GM18870 (cell line): ENCODE data around the gene PIK3R2.
"Not testable (repeated sequence)": the region's sequence is repeated elsewhere in the genome, so short reads cannot be mapped to it uniquely, and the experiment has no call there.

Experiments
- ATAC-seq: cut with Tn5 transposase; IDR thresholded peaks from one replicate; pipeline ENCODE4 v1.9.1; 2021; ENCODE audit warnings: moderate library complexity; ENCODE audit not compliant: unreplicated experiment

PIK3R2 gene

DNA sequence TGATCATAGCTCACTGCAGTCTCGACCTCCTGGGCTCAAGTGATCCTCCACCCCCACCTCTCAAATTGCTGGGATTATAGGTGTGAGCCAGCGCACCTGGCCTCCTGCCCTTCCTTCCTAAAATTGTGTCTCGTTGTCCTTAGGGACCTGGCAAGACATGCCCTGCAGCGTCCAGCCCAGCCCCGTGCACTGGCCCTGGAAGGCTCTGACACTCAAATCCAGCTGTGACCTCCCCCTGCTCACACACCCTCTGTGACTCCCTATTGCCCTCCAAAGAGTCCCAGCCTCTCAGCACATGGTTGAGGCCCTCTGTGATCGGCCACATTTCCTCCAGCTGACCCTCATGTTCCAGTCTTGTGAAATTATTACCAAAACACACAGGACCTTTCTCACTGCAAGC lies 45.0 kb downstream of the PIK3R2 start:
- ATAC-seq: no peak

DNA sequence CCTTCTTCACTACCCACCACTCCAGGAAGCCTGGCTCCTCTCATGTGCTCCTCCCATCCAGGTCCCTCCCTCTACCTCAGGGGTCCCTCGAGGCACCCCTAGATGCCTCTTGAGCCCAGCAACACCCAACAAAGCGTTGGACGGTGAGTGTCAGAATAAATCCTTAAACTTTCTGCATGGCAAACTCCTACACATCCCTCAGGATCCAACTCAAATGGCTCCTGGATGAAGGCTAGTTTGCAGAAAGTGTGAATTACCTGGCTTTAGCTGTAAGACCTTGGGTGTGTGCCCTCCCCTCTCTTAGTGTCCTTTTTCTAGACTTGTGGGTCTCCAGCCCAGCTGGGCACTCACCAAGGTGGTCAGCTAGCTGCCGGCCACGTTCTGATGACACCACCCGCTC lies 45.4 kb downstream of the PIK3R2 start:
- ATAC-seq: no peak

DNA sequence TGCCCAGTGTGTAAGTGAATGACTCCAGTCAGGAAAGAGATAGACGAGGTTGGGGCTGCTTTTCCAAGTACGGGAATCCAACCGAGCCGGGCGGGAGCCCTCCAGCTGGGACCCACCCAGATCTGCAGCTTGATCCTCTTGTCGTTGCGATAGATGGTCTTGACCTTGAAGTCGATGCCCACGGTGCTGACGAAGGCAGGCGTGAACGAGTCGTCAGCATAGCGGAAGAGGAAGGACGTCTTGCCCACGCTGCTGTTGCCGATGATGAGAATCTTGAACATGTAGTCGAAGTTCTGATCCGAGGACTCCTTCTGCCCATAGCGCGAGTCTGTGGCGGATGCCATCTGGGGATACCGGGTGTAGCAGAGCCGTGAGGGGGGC lies 49.4 kb downstream of the PIK3R2 start:
- no peak for ATAC-seq

DNA sequence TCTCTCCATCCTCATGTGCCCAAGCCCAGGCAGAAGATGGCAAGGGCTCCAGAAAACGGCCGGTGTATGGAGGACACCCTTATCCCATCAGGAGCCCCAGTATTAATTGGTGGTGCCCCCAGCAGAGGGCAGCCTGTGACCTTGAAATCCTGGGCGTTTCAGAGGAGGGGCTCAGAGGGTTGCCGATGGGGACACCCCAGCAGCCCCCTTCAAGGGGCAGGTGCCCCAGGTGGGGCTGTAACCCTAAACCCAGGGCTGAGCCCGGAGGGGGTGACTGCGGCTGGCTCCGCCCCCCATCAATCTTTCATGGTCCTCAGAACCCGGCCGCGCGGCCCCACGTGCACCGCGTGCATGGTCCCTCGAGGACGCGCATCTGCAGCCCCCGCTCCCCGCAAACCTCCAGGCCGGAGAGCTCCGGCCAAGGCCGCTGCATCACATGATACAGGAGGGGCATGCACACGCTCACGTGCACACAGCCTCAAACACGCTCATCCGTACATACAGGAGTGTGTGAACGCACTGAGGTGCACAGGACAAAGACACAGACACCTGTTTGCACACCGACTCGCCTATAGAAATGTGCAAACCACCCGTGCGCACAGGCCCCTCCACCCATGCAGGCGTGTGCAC lies 49.9 kb downstream of the PIK3R2 start:
- no peak for ATAC-seq

DNA sequence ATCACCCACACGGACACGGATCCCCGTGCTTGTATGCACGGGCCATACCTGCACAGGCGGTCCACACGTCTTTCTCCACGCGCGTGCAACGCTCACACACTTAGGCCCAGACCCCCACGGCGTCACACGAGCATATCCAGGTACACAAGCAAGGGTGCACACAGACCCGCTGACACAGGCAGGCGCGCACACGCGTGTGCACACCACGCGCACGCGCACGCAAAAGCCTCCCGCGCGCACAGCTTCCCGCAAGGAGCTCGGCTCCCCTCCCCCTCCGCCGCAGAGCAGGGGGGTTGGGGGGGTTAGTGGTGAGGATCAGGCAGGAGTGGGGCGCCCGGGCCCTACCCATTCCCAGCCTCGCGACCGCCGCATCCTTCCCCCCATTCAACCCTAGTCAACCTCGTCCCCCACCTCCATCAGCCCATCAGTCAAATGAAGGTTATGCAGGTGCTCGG lies 50.5 kb downstream of the PIK3R2 start:
- no peak for ATAC-seq

DNA sequence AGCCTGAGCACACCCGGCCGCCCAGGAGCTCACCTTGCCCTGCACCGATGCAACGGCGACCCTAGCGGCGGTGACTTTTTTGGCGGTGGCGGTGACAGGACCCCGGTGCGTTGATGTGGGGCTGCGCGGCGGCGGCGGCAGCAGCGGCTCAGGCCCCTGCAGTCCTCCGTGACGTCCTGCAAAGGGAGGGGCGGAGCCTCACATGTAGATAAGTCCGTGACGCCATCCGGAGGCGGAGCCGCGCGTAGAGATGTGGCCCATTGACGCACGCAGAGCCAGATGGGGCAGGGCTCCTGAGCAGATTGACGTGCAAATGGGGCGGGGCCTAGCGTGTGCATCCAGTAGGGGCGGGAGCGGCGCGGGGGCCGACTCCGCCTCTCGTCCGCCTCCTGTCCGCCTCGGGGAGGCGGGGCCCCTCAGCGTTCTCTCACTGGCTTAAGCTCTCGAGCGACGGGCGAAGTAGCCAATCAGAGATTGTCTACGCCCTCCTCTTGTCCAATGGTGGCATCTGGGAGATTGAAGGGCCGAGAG lies 51.0 kb downstream of the PIK3R2 start, which contains the start of gene RAB3A:
Gene RAB3A, minus strand, starts transcription at position 180 of the 531 bp plus-strand sequence. CDS start 1,302 bp downstream, outside the sequence.
- ATAC-seq: peak; percentile 94

DNA sequence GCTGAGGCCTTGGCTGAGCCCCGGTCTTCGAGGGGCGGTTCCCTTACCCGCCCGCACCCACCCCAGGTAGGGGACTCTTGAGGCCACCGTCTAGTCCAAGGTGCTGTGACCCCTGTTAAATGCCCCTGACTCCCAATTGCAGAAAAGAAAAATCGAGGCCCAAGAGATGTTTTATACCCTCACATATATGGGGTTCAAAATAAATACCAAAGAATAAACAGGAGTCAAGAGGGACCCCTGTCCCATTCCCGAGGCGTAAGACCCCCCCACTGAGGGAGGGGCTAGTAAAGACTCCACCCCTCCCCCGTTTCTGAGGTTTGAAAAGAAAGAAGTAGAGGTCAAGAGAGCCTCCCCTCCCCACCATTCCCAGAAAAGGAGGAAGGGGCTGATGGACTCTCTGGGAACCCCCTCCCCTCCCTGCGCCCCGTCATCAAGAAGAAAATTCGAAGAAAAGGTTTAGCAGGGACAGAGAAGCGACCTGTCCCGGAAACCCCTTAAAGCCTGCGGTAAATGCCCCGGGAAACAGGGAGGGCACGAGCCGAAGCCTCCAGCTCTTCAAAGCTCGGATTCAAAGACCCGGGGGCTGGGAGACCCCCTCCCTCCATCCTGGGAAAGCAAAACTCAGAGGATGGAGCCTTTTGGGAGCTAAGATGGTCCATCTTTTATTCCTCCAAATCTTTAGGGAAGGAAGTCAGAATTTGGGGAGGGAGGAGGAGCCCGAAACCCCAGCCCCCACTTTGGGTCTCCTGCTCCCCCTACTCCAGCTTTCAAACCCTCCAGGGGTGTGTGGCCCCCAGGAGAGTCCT lies 51.6 kb downstream of the PIK3R2 start:
- peak; percentile 7 for ATAC-seq

DNA sequence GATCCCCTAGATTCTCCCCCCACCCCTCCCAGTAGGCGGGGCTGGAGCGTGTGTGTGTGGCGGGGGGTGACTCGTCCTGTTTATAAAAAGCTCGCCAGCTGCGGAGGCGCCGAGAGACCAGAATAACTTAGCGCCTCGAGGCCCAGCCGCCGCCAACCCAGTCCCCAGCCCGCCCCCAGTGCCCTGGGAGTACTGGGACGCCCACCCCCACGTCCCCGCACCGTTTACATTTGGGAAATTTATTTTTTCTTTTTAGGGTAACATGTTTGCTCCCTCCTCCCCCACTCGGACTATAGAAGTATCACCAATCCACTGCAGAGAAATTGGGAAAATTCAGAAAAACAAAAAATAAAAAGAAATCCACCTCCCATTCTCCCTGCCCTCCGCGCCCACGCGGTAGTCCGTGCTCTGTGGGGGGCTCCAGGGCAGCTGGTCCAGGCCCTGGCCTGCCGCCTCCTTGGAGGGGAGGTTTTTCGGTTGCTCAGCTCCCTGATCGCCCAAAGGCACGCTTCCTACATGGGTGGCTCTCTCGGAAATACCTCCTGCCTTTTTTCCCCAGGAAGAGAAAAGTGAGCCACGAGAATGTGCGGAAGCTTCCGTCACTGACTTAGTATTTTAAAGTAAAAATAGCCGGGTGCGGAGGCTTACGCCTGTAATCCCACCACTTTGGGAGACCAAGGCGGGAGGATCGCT lies 52.4 kb downstream of the PIK3R2 start:
- no peak for ATAC-seq

DNA sequence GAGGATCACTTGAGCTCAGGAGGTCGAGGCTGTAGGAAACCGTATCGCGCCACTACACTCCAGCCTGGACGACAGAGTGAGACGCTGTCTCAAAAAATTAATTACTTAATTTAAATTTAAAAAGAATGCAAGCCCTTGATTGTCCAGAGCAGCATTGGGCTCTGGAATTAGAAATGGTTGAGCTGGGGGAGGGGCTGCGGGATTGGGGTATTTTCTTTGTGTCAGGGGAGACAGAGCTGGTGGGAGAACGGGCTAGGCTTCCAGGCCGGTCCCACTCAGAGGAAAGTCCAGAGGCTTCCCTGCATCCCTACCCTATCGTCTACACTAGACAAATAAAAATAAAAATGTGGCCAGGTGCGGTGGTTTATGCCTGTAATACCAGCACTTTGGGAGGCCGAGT lies 53.1 kb downstream of the PIK3R2 start:
- no peak for ATAC-seq

DNA sequence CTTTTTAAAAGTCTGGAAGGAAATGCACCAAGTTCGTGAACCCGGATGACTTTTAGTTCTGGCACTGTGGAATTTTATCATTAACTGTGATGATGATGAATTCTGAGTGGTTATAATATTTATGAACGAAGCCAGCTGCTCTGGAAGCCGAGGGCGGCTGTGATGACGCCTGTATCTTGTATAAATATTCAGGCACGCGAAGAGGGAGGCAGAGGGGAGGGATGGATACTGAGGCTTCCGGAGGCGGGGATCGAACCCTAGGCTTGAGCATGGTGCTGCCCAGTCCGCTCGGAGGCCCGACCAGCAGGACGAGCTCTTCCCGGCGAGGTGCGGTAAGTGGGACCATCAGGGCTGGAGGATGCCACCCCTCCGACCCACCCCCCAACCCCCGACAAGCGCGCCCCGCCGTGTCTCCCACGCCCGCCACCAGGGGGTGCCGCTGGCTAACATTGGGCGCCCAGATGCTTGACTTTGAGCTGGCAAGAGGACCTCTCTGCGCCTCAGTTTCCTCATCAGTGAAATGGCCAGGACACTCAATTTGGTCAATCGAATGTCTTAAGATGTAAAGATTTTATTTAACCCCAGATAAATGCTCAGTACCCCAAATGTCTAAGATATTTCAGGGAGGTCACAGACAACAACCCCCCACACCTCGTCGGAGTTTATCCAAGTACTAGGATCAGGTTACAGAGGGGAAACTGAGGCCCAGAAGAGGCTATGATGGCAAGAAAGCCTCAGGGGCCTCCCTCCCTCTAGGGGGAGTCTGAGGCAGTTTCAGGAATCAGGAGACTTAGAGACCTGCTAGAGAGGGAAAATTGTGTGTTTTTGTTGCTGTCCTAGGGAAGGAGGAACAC lies 55.4 kb downstream of the PIK3R2 start:
- ATAC-seq: no peak

DNA sequence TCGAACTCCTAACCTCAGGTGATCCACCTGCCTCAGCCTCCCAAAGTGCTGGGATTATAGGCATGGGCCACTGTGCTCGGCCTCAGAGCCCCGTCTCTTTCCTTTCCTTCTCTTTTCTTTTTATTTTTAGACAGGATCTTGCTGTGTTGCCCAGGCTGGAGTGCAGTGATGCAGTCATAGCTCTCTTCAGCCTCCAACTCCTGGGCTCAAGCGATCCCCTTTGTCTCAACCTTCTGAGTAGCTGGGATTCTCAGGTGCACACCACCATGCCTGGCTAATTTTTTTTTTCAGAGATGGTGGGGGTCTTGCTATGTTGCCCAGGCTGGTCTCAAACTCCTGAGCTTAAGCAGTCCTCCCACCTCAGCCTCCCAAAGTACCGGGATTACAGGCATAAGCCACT lies 56.9 kb downstream of the PIK3R2 start:
- ATAC-seq: not testable (repeated sequence)

DNA sequence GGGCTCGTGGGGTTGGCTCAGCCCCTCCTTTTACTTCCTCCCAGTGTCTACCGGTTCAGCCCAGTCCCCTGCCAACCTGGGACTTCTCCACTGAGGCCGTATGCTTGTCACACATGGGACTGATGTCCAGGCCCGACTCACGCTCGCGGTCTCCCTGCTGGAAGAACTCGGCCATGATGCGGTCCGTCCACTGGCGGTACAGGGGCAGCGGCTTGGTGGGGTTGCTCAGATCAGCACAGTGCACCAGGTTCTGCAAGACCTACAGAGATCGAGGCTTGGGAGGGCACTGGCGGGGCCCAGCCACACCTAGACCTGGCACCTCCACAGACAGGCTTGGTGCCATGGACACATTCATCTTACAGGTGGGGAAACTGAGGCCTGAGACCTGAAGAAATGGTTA lies 58.7 kb downstream of the PIK3R2 start:
- no peak for ATAC-seq

DNA sequence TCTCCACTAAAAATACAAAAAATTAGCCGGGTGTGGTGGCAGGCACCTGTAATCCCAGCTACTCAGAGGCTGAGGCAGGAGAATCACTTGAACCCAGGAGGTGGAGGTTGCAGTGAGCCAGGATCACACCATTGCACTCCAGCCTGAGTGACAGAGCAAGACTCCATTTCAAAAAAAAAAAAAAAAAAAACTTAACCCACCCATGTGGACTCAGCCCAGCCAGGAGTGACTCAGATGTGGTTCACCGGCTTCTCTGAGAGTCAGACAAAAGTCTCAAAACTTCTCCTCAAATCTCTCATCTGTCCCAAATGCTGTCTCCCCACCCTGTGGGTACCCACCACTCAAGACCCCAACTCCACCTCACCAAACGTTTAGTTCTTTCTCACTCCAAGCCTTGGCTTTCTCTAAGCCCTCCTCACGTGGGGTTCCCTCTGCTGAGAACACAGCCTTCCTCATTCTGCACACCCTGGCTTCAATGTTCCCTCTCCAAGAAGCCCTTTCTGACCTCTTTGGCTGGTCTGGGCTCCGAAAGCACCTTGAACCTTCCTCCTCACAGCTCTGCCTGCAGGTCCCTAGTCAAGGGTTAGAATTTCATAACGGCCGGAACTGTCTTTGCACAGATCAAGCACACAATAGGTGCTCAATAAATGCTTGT lies 61.9 kb downstream of the PIK3R2 start:
- no peak for ATAC-seq

DNA sequence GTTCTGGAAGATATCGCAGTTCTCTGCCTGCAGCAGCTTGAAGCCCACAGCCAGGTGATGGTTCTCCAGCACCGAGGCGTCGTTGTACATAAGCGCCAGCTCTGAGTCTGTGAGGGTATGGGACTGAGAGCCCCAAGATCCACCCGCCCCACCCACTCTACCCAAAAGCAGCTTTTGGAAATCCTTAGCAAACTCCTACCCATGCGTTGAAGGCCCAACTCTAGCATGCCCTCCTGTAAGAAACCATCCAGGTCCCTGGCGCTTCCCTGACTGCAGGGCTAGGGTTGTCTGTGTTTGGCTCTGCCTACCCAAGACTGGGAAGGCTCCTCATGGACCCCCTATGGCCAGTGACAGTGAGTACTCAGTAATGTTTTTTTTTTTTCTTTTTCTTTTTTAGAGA lies 63.8 kb downstream of the PIK3R2 start:
- ATAC-seq: no peak

DNA sequence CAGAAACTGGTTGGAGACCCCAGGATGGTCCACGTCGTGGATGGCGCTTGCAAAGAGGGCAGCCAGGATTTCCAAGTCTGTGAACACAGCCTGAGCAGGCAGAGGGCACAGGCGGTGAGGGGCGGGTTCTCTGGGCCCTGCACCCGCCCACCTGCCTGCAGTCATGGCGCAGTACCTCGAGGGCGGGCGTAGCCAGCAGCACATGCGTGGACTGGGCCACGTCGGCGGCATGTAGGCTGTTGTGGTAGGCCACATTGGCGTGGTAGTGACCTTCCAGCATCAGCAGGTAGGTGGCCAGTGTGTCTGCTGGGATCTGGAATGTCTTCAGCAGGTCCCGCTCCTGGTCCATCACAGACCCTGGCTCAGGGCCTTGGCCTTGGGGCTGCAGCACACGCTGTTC lies 65.2 kb downstream of the PIK3R2 start:
- no peak for ATAC-seq

DNA sequence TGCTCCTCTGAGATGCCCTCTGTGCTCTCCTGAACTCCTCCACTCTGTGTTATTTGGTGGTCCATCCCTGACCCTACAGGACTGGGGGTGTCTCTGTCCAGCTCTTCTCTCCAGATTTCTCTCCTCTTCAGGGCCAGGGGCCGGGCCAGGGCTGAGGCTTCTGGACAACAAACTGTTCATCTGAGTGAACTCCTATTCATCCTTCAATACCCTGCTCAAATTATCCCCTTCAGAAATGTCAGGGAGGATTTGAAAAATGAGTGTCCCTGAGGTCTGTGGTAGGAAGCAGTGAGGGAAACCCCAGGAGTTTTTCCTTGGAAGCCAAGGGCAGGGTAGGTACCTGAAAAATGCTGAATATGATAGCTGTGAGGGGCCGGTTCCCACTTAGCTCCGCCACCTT lies 65.6 kb downstream of the PIK3R2 start:
- no peak for ATAC-seq
